ENCODE data around the gene KDM4C.

- TF ChIP-seq BRCA1 (IDR thresholded peaks at IDR 0.05; ENCODE audit: low read depth, low read length) (no peak), NRF1 (IDR thresholded peaks at IDR 0.05; ENCODE audit: low read depth, low read length) (no peak), CEBPB (IDR thresholded peaks at IDR 0.05; ENCODE audit: low read depth, low read length) (no peak), RBBP5 (IDR thresholded peaks at IDR 0.05; ENCODE audit: borderline replicate concordance, low read depth, low read length) (no peak), SUZ12 (IDR thresholded peaks at IDR 0.05; ENCODE audit: low read length) (no peak), POU5F1 (IDR thresholded peaks at IDR 0.05; ENCODE audit: low read depth, low read length) (no peak), CBX5 (IDR thresholded peaks at IDR 0.05; ENCODE audit: low read depth, low read length) (no peak), MAFK (IDR thresholded peaks at IDR 0.05; ENCODE audit: low read depth, low read length) (no peak)
- TF ChIP-seq, protein P1, sequence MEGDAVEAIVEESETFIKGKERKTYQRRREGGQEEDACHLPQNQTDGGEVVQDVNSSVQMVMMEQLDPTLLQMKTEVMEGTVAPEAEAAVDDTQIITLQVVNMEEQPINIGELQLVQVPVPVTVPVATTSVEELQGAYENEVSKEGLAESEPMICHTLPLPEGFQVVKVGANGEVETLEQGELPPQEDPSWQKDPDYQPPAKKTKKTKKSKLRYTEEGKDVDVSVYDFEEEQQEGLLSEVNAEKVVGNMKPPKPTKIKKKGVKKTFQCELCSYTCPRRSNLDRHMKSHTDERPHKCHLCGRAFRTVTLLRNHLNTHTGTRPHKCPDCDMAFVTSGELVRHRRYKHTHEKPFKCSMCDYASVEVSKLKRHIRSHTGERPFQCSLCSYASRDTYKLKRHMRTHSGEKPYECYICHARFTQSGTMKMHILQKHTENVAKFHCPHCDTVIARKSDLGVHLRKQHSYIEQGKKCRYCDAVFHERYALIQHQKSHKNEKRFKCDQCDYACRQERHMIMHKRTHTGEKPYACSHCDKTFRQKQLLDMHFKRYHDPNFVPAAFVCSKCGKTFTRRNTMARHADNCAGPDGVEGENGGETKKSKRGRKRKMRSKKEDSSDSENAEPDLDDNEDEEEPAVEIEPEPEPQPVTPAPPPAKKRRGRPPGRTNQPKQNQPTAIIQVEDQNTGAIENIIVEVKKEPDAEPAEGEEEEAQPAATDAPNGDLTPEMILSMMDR (IDR thresholded peaks at IDR 0.05; ENCODE audit: control extremely low read depth in 1 of 3, insufficient read depth in 1 of 3, low read depth in 1 of 3, low read length in 3 of 3) = no peak
Observed at GRCh38 chr9:6896562-6896961, 138.8 kb downstream of the KDM4C start.

All from H1 (cell line).